A549 (cell line): ENCODE data around the gene SUPV3L1. TPM values are rescaled to one million over a fixed set of nuclear protein-coding genes. Genes with fewer than 3 reads are reported as not detected.

Source experiments
- ATAC-seq, 2 experiments: fragments of 200-7000 bp in 1 of 2; fragments of >200 bp in 1 of 2; cut with Nextera tagmentation in 1 of 2; cut with Tn5 transposase in 1 of 2; 3 replicates each; pipeline versions ENCODE4 v1.8.0 to v1.9.1; 2018 to 2020; ENCODE audit warnings: mild to moderate bottlenecking in 1 of 2, moderate library complexity in 1 of 2
- CTCF ChIA-PET: fragments of 300-600 bp; sonication (Branson Sonifier 250); formaldehyde crosslinking; extraction: SDS; loops from one replicate; lab custom pipeline; 2021; ENCODE audit warnings: antibody characterized with exemption, inconsistent platforms; lab: Yijun Ruan, JAX
- POLR2A ChIA-PET: fragments of 350-600 bp; formaldehyde crosslinking; extraction: SDS; loops from one replicate; lab custom pipeline; 2021; ENCODE audit warnings: antibody characterized with exemption, inconsistent platforms; lab: Yijun Ruan, JAX
- DNase-seq, 2 experiments: peaks; one replicate each; pipeline versions ENCODE4 v3.0.0 to v3.0.0-alpha.2; 2011 to 2016; ENCODE audit warnings: low read depth in 1 of 2, low spot score in 1 of 2
- FAIRE-seq: peaks from 2 replicates; lab custom pipeline; 2011; peaks lifted over from hg19 to GRCh38; lab: Jason Lieb, UNC
- H3K27ac ChIP-seq, 2 experiments: fragments of >200 bp; sonication (Bioruptor Twin); formaldehyde crosslinking; 3 replicates each; pipeline ENCODE4 v1.5.1; 2016 to 2017
- H3K4me1 ChIP-seq: fragments of >200 bp; sonication (Bioruptor Twin); formaldehyde crosslinking; 3 replicates; pipeline ENCODE4 v1.6.1; 2016
- H3K4me2 ChIP-seq: fragments of >200 bp; sonication (Bioruptor Twin); formaldehyde crosslinking; 3 replicates; pipeline ENCODE4 v1.6.1; 2016
- H3K4me3 ChIP-seq: fragments of >200 bp; sonication (Bioruptor Twin); formaldehyde crosslinking; 3 replicates; pipeline ENCODE4 v1.5.1; 2016
- H3K9me3 ChIP-seq: fragments of >200 bp; sonication (Bioruptor Twin); formaldehyde crosslinking; 3 replicates; pipeline ENCODE4 v1.6.1; 2016
- ATOH8 ChIP-seq: fragments of 250-450 bp; sonication (Bioruptor Pico); IDR thresholded peaks from 2 replicates; pipeline ENCODE4 v1.5.0; 2020; ENCODE audit warnings: low read depth, mild to moderate bottlenecking, moderate library complexity
- CBX2 ChIP-seq: fragments of 200-600 bp; sonication (generic); IDR thresholded peaks from 2 replicates; pipeline ENCODE4 v1.6.1; 2016; ENCODE audit warnings: low read depth, mild to moderate bottlenecking, borderline replicate concordance
- CHD4 ChIP-seq: fragments of 200-600 bp; sonication (generic); IDR thresholded peaks from 2 replicates; pipeline ENCODE4 v1.6.1; 2016; ENCODE audit warnings: antibody characterized with exemption, mild to moderate bottlenecking, borderline replicate concordance
- E2F6 ChIP-seq: IDR thresholded peaks from 2 replicates; pipeline ENCODE4 v1.6.1; 2012; ENCODE audit warnings: low read depth, borderline replicate concordance
- EHF ChIP-seq: fragments of 250-450 bp; sonication (Bioruptor Pico); IDR thresholded peaks from 2 replicates; pipeline ENCODE4 v1.5.0; 2020; ENCODE audit warnings: mild to moderate bottlenecking
- ESRRA ChIP-seq: fragments of 150-350 bp; IDR thresholded peaks from 2 replicates; pipeline ENCODE4 v1.6.1; 2014; ENCODE audit warnings: mild to moderate bottlenecking, low read length, borderline replicate concordance
- GATA3 ChIP-seq: IDR thresholded peaks from 2 replicates; pipeline ENCODE4 v1.6.1; 2012; ENCODE audit warnings: borderline replicate concordance
- HES2 ChIP-seq: fragments of >200 bp; sonication (Bioruptor Twin); formaldehyde crosslinking; IDR thresholded peaks from 2 replicates; pipeline ENCODE4 v1.6.1; 2016
- HMGXB4 ChIP-seq: fragments of 250-450 bp; sonication (Bioruptor Pico); IDR thresholded peaks from 2 replicates; pipeline ENCODE4 v1.5.0; 2021; ENCODE audit warnings: mild to moderate bottlenecking, moderate library complexity, borderline replicate concordance
- HOXB13 ChIP-seq: fragments of 250-450 bp; sonication (Bioruptor Pico); IDR thresholded peaks from 2 replicates; pipeline ENCODE4 v1.5.0; 2020; ENCODE audit warnings: low read depth, mild to moderate bottlenecking, moderate library complexity
- JUN ChIP-seq, 2 experiments: fragments of >200 bp; sonication (Bioruptor Twin); formaldehyde crosslinking; IDR thresholded peaks; 2 replicates in 1 of 2; 3 replicates in 1 of 2; pipeline ENCODE4 v1.6.1; 2016 to 2017
- MYC ChIP-seq: IDR thresholded peaks from 2 replicates; pipeline ENCODE4 v1.6.1; 2012; ENCODE audit warnings: mild to moderate bottlenecking, inconsistent platforms, low read length, improper control_type of control experiment, borderline replicate concordance
- PHF8 ChIP-seq: fragments of 200-600 bp; sonication (generic); IDR thresholded peaks from 2 replicates; pipeline ENCODE4 v1.6.1; 2016; ENCODE audit warnings: low read depth, mild to moderate bottlenecking, antibody characterized with exemption, moderate library complexity, borderline replicate concordance
- RFX5 ChIP-seq: fragments of 450-650 bp; IDR thresholded peaks from 2 replicates; pipeline ENCODE4 v1.7.1; 2014; ENCODE audit warnings: antibody characterized with exemption, mild to moderate bottlenecking, moderate library complexity
- SMC3 ChIP-seq: fragments of >200 bp; sonication (Bioruptor Twin); formaldehyde crosslinking; IDR thresholded peaks from 3 replicates; pipeline ENCODE4 v1.6.1; 2018; ENCODE audit warnings: inconsistent platforms
- TP53 ChIP-seq: fragments of 250-450 bp; sonication (Bioruptor Pico); IDR thresholded peaks from 2 replicates; pipeline ENCODE4 v1.5.0; 2021; ENCODE audit warnings: mild to moderate bottlenecking, moderate library complexity
- ZC3H11A ChIP-seq: fragments of 450-650 bp; IDR thresholded peaks from 2 replicates; pipeline ENCODE4 v1.6.1; 2014; ENCODE audit warnings: antibody characterized with exemption, mild to moderate bottlenecking
- ZFP36 ChIP-seq: fragments of 450-650 bp; IDR thresholded peaks from 2 replicates; pipeline ENCODE4 v1.6.1; 2014; ENCODE audit warnings: borderline replicate concordance; ENCODE audit not compliant: partially characterized antibody
- WGBS: methylation state at CpG from one replicate; pipeline ENCODE4 v1.1.6; 2017; ENCODE audit errors: missing lambda C conversion rate; 5-methylcytosine and 5-hydroxymethylcytosine counted together
- polyA plus RNA-seq, 4 experiments: library from polyadenylated mRNA; depleted of rRNA in 3 of 4; stranded (reverse); fragments of >200 nt; fragmentation: RNase III in 1 of 4; extraction: RNeasy Plus Mini Kit Qiagen cat#74134 plus additional on column Dnase treatment in 1 of 4; gene quantifications; 2 replicates in 3 of 4; 3 replicates in 1 of 4; pipeline ENCODE4 v1.2.3, GENCODE V29; 2011 to 2017

SUPV3L1 gene
- polyA plus RNA-seq, 2 of the 4 experiments (the other 2 are of a cell fraction): 31.9 to 57.4 TPM

GRCh38 chr10:69239136-69239535 is 59.1 kb downstream of the SUPV3L1 start:
- no peaks in the 10 kb centered on the region; the same call in 2 of the 3 replicates for H3K4me1 ChIP-seq
- ChIA-PET POLR2A (no interaction called here), CTCF (interaction anchor here (0.6 to 21.3 kb wide), 22 partner anchors 8 to 397 kb away, joined by 3 to 424 read pairs (median 4); no protein-coding TSS in a partner anchor)
- no peak overlapping the region for H3K4me2 ChIP-seq
- TF ChIP-seq TP53 (CRISPR knock-in tag) (no peak), JUN (IDR thresholded peaks at IDR 0.05) (no peak), ZC3H11A (no peak), SMC3 (no peak), GATA3 (no peak), HES2 (no peak), HMGXB4 (CRISPR knock-in tag) (no peak), ATOH8 (CRISPR knock-in tag) (no peak), CHD4 (no peak)
- DNase-seq (no peak), ATAC-seq (no peak), FAIRE-seq (no peak)
- no peaks in the 10 kb centered on the region for H3K9me3 ChIP-seq
- WGBS: 65% methylated on average over 5 of the region's 5 CpGs
- no peak overlapping the region for H3K4me3 ChIP-seq
- no peak overlapping the region for H3K27ac ChIP-seq

- WGBS: 84% methylated on average over 6 of the region's 6 CpGs
Measured at GRCh38 chr10:69239816-69240434, 59.9 kb downstream of the SUPV3L1 start.

More at GRCh38 chr10:69239816-69240434, 59.9 kb downstream of the SUPV3L1 start:
- CTCF ChIA-PET: interaction anchor here (0.6 to 21.3 kb wide), 12 partner anchors 8 to 396 kb away, joined by 3 to 424 read pairs (median 3); no protein-coding TSS in a partner anchor
- H3K9me3 ChIP-seq: no peaks in the 10 kb centered on the region
- DNase-seq: no peak
- no peaks in the 10 kb centered on the region; the same call in 2 of the 3 replicates for H3K4me1 ChIP-seq
- H3K27ac ChIP-seq: no peak overlapping the region
- no peak for TF ChIP-seq CHD4
- TF ChIP-seq HOXB13: no peak
- no peak for TF ChIP-seq E2F6
- TF ChIP-seq RFX5: no peak
- no peak for TF ChIP-seq CBX2
- TF ChIP-seq HMGXB4 (CRISPR knock-in tag): no peak
- no peak for TF ChIP-seq JUN (IDR thresholded peaks at IDR 0.05)
- no peak for TF ChIP-seq EHF (CRISPR knock-in tag)
- TF ChIP-seq MYC: no peak
- no peak for TF ChIP-seq ZFP36
- TF ChIP-seq ESRRA: no peak
- TF ChIP-seq PHF8: no peak
- TF ChIP-seq, all 56 proteins: peak for 0
- FAIRE-seq (no peak), ATAC-seq (no peak)
- H3K4me2 ChIP-seq: no peak overlapping the region
- H3K4me3 ChIP-seq: no peak overlapping the region
- POLR2A ChIA-PET: no interaction called here
